Putamen (tissue), 1 donor: Measurements from ENCODE around the gene SRP9.

Experiments
- DNase-seq: peaks from one replicate; pipeline ENCODE4 v3.0.0-alpha.2; 2016; ENCODE audit warnings: low spot score

Gene SRP9, protein sequence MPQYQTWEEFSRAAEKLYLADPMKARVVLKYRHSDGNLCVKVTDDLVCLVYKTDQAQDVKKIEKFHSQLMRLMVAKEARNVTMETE

DNA sequence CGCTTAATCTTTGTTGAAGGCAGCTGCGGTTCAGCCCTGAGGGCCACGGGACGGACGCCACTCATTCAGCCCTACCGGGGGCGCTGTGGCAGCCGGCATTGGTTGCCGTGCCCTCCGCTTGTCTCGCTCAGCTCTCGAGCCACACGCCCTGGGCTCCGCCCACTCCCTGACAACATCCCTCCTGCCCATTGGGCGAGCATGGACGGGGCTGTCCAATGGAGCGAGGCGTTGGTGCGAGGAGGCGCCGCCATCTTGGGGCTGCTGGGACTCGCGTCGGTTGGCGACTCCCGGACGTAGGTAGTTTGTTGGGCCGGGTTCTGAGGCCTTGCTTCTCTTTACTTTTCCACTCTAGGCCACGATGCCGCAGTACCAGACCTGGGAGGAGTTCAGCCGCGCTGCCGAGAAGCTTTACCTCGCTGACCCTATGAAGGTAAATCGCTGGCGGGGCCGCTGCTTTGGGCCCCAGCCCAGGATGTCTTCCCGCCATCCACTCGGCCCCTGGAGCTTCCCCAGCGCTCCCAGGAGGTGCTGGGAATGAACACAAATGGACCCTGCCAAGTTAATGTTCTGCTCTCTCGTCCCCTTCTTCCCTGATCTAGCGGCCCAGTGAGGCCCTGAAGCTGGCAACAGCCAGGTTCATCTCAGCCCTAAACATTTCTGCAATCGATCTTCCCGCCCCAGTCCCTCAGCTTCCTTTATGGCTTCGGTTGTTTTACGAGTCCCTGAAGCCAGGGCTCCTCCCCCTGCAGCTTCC, at the start of gene SRP9:
SRP9 (plus strand) TSS at position 244 of the 754 bp plus-strand sequence; CDS start at position 359, 115 bp downstream.
- peak; percentile 99 for DNase-seq

DNA sequence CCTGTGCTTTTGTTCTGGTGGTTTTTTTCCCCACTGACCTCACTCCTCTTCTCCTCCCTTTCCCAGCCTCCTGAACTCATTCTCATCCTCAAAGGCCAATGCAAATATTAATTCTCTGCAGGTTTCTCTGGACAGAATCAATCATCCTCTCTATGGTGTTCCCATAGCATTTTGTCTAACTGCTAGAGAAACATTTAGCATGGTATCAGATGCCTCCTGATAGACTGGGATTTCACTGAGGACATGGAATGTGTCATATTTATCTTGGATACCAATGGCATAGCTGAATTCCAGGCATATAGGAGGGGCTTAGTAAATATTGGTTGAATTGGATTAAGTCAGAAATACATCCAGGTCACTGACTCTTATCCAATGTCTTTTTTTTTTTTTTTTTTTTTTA, 46.1 kb upstream of the SRP9 start:
- DNase-seq: no peak

DNA sequence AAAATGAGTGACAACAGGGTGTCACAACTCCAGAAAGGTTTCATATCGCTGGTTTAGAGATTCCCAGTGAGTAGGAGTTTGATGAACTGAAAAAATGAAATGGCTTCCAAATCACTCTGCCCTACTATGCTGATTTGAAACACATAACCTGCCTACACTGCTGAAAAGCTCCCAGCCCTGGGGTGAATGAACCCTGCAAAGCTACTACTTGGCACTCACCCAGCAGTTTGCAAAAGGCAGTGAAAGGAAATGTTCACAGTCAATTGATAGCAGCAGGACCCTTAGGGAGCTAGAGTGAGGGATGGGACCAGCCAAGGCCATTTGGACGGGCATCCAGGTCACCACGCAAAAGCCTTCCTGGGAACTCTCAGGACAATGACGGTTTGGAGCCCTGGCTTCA, 44.4 kb upstream of the SRP9 start:
- DNase-seq: peak; percentile 71

DNA sequence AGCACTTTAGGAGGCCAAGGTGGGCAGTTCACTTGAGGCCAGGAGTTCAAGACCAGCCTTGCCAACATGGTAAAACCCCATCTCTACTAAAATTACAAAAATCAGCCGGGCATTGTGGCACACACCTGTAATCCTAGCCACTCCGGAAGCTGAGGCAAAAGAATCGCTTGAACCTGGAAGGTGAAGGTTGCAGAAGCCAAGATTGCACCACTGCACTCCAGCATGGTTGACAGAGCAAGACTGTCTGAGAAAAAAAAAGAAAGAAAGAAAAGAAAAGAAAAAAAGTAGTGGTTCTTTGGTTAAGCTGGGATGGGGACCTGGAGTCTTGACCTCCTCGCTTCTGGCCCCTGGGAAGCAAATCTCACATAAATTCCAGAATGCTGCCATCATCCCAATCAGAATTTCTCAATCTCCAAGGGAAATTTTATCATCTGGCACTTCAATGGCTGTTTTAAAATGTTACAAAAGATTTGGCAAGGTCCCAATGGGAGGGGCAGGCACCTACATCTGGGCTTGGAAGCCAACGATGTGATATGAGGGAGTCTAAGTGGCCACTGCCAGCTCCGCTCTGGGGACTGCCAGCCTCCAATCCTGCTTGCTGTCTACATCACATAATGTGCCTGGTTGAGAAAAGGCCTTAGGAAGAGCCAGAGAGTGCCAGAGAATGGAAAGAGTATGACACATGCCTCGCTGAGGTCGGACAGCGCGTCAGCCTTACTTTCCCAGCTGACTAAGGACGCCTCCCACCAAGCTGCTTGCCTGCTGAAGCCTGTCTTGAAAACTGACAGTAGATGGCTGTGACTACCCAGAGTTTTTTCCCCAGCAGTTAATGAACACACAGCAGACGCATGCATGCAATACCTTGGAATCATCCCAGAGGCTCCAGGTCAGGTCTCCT, 42.1 kb upstream of the SRP9 start:
- DNase-seq: no peak

DNA sequence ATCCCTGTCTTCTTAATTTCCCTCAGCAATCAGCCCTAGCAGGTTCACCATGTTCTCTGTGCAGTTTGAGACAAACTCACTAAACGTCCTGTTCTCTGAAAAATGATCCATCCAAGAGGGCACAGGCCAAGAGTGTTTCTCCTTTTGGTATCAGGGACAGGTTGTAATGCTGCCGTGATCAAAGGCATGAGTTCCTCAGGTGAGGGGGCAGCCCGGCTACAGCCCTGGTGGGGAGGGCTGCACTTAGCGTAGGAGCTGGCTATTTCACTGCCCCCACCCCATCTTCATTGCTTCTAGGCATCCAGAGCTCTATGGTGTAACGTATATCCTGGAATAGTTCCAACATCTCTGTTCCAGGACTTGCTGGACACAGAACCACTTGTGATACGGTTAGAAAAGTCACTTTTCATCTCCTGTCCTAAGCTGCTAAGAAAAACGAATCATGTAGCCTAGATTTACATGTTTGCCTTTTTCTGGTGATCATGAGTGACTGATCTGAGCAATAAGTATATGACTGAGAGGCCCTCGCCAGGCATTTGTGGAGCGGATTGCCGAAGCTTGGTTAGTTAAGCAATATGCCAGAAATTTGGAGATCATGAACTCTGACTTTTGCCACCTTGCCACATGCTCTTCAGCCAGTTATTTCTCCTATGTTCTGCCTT, 41.1 kb upstream of the SRP9 start:
- DNase-seq: no peak

DNA sequence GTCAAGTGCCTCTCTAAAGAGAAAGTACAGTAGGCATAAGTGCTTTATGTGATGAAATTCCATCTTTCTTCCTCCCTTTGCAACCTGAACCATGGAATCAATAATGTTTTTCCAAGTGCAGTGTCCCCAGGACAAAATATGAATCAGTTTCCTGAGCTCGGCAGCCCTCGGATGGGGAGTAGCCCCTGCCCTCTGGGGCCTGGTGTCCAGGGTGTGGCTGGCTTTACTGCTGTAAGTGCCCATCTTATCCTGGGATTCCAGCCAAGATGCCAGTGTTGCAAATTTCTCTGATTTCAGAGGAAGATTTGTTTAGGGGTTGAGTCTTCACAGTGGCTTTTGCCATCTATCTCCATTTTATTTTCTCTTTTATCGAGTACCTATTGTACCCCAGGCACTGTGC, 40.5 kb upstream of the SRP9 start:
- DNase-seq: no peak

DNA sequence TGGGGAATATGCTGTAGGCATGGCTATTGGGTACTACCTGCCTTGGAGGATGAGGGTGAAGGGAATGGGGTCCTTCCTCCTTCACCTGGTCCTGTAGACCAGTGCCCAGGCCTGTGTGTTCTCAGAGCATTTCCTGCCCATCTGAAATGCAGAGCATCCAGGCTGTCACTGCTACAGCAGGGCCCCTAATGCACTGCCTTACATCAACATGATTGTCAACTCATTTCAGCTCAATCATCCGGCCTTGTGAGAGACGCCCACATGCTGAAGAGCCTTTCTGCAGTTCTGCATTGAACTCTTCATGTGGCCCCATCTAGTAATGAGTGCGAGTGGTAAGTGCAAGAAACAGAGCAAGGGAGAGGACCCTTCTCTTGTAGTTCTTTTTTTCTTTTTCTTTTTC, 39.8 kb upstream of the SRP9 start:
- no peak for DNase-seq

DNA sequence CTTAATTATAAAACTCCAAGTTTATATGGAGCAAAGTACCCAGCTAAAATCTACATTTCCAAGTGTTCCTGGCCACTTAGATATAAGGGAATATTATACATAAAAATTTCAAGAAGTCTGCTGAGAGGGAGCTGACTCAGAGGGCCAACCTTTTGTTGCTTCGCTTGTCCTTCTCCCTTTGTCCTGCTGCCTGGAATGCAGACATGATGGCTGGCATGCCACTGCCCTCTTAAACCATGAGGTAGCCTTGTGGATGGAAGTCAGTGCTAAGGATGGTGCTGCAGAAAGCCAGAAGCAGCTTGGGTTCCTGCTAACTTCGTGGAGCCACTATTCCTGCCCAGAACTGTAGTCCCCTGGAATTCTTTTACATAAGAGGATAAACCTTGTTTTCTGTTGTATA, 38.9 kb upstream of the SRP9 start:
- DNase-seq: no peak

DNA sequence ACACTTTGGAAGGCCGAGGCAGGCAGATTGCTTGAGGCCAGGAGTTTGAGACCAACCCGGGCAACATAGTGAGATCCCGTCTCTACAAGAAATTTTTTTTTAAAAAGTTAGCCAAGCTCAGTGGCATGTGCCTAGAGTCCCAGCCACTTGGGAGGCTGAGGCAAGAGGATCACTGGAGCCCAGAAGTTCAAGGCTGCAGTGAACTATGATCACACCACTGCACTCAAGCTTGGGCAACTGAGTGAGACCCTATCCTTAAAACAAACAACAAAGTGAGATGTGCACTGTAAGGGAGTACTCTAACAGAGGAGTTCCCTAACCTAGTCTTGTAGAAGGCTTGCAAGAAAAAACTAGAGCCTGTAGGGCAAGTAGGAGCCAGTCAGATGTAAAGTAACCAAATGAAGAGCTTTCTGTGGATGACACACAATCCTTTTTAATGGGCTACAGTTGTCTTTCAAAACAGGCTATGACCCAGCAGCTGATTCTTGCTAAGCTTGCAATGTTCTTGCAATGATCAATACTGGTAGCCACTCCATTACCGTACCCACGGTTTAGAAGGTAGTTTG, 38.0 kb upstream of the SRP9 start:
- no peak for DNase-seq

DNA sequence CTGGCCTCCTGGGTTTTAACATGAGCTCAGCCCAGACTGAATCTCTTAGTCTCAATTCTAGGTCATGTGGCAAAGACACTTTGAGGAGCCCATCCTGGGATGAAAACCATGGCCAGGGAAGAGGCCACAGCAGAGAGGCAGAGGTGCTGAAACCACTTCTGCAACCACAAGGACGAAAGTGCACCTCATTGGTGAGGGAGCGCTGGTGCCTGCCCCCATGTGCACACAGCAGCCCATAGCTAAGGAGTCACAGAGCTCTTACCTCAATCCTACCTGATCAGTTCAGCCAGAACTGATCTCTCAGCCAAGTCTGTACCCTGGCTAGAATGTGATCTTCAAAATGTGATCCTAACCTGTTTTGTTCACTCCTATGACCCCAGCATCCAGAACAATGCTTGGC, 32.9 kb upstream of the SRP9 start:
- no peak for DNase-seq

DNA sequence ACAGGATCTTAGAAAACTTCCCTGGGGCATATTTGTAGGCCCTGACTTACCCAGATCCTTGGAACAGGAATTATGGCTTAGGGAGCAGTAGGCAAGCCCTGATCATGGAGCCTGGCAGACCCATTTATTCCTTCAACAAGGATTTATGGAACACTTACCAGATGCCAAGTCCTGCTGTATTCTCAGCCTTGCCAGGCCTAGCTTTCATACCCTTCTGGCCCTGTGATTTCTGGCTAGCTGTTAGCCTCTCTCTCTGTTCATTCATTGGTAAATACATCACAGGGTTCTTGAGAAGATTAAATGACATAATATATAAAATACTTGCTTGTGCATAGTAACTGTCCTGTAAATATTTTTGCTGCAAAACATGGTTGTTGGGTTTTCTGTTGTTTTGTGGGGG, 32.4 kb upstream of the SRP9 start:
- DNase-seq: no peak

DNA sequence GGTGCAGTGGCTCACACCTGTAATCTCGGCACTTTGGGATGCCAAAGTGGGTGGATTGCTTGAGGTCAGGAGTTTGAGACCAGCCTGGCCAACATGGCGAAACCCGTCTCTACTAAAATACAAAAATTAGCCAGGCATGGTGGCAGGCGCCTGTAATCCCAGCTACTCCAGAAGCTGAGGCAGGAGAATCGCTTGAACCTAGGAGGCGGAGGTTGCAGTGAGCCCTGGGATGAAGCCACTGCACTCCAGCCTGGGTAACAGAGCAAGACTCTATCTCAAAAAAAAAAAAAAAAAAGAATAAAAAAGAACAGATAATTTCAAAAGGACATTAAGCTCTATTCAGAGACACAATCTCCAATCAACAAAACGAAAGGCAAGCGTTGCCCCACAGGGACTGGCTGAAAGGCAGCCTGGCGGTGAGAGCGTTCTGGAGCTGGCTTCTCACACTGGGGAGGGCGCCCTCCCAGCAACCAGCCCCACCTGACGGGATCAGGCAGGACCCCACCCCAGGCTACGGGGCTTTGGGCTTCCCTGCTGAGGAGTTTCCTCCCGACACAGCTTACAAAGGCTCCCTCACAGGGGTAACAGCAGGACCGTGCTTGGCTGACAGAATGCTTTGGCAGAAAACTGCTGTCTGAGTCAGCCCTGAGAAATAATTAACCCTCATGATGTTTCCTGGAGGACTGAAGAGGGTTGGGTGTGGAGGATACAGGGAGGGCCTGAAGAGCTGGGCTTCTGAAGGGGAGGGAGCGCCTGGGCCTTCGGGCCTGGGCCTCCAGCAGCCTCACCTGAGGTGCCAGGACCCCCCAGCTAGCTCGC, 31.1 kb upstream of the SRP9 start:
- no peak for DNase-seq

DNA sequence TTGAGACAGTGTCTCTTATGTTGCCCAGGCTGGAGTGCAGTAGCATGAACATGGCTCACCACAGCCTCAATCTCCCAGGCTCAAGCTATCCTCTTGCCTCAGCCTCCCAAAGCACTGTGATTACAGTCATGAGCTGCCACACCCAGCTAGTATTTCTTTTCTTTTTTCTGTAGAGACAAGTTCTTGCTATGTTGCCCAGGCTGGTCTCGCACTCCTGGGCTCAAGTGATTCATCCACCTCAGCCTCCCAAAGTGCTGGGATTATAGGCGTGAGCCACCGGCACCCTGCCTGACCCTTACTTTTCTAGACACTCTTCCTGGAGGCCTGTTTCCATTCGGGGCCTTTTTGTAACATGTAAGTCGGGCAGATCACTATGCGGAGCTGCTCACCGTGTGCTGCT, 30.1 kb upstream of the SRP9 start:
- no peak for DNase-seq

DNA sequence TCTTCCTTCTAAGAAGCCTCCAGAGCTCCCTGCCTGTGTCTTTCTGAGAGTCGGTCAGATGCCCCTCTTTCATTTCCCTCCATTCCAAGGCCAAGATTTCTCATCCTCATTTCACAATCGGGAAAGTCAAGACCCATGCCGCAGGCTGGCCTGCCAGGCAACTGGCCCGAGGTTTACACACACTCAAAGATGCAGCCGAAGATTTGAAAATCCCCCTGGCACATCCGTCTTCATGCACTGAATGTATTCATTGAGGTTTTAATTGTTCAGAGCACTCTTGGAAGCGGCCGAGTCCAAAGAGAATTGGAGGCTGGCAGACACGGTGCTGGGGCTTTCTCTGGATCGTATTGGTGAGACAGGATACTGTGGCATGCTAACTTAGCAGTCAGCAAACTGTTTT, 29.1 kb upstream of the SRP9 start:
- no peak for DNase-seq

DNA sequence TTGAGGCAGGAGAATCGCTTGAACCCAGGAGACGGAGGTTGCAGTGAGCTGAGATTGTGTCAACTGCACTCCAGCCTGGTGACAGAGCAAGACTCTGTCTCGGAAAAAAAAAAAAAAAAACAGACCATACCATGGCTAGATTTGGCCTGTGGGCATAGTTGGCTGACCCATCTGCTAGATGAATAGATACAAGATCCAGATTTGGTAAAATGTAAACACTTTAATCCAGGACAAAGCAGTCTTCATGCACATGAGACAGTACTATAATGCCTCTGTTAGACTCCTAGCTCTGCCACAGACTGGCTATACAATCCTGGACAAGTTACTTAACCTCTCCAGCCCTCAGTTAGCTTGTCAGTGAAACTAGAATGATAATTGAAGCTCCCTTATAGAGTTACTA, 27.9 kb upstream of the SRP9 start:
- DNase-seq: no peak

DNA sequence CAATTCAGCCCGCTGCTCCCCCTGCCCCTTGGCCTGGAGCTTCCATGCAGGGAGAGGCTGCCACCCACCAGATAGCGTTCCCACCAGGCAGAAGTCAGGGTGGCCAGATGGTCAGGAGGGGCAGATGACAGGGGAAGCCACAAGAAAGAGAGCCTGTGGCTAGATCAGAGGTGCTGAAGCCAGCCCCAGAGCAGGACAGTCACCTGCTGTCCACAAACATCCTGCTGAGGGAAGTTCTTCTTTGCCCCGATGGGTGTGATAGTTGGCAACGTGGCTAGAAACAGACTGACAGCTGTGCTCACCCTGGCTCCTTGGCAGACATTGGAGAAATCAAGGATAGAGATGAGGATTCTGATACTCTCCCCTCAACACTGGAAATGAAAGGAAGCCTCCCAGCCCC, 27.2 kb upstream of the SRP9 start:
- no peak for DNase-seq

DNA sequence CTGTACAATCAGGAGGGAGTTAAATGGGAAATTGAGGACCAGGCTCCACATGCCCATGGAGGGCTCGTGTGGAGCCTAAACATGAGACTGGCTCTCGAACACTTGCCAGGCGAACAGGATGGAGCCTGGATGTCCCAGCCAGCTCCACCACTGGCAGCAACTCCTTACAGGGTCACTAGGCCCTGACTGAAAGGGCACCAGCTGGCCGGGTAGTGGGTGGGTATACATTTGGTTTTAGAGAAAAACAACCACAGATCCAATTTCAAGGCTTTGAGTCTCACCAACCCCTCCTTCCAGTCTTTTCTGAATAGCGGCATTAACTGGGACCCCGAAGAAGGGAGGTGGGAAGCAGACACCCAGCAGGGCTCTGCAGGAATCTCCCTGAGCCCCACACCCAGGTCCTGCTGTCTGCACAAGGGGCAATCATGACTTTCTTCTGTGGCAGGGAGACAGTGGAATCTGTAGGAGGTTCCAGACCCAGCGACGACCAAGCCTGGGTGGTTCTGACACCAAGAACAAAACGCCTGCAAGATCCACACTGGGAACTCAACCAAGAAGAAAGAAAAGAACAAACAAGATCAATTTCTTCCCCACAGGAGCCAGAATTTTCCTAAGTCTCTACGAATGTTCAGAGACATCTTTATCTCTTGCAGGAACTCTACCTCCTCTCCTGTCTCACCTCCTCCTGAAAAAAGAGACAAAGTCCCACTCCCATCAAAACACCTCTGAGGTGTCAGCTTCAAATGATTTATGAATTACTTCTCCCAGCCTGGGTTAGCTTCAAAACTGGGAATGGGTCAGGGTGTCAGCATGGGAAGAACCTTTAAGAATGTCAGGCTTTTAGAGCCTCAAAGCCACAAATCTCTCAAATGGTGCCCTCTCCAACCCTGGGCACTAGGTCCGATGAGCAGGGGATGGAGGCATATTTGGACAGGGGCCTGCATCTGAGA, 26.5 kb upstream of the SRP9 start:
- DNase-seq: no peak

DNA sequence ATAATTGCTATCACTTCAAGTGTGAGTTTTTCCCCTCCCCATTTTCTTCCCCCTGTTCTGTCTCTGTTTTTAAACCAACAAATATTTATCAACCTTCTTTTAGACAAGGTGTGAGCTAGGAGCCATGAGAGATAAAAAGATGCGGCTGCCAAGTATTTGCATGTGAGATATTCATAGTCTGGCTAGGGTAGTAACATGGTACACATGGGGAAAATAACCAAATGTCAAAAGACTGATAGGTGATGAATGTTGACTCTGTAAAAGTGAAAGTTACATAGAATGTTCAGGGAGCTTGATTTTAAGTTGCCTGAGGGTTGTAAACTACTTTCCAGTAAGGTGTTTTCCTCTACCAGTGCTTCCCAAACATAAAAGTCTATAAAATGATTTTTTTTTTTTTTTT, 25.4 kb upstream of the SRP9 start:
- no peak for DNase-seq

DNA sequence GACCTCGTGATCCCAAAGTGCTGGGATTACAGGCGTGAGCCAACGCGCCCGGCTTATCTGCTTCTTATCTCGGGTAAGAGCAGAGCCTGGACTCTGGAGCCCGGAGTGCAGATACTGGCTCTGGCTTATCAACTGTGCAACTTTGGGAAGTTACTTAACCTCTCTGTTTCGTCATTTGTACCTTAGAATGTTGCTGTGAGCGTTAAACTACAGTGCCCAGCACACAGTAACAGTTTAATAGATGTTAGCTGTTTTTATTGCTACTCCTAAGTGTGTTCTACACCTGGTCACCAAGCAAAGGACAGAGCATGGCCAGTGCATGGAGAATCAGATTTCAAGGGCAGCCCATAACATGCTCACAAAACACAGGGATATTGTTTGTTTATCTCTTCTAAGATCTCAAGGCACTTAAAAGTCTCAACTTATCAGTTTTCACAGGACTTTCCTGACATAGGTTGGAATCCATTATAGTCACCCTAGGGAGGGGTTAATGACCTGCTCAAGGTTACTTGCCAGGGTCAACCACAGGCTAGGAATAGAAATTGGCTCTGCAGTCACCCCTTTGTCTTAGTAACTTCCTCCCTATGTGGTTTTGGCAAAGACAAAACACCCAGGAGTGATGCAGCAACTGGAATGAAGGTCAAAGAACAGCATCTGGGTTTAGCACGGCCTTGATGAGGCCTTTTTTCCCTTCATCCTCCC, 22.5 kb upstream of the SRP9 start:
- DNase-seq: no peak
